H1 (cell line): Measurements from ENCODE around the gene CLDN6. TPM values are rescaled to one million over a fixed set of nuclear protein-coding genes. Genes with fewer than 3 reads are reported as not detected.

Source experiments
- CTCF ChIA-PET: fragments of 300-600 bp; sonication (Branson Sonifier 250); formaldehyde crosslinking; loops from one replicate; lab custom pipeline; 2021; ENCODE audit not compliant: partially characterized antibody; lab: Charles Lee
- POLR2A ChIA-PET: fragments of 300-600 bp; sonication (Branson Sonifier 250); formaldehyde crosslinking; loops from one replicate; lab custom pipeline; 2021; ENCODE audit warnings: inconsistent platforms; ENCODE audit not compliant: partially characterized antibody; lab: Charles Lee
- DNase-seq, 2 experiments: peaks; one replicate each; pipeline versions ENCODE4 v3.0.0 to v3.0.0-alpha.2; 2010 to 2022; ENCODE audit warnings: low spot score in 2 of 2, low read depth in 1 of 2, mixed read lengths in 1 of 2
- FAIRE-seq: peaks from 2 replicates; lab custom pipeline; 2011; peaks lifted over from hg19 to GRCh38; lab: Jason Lieb, UNC
- H2AFZ ChIP-seq: 2 replicates; pipeline ENCODE4 v1.8.1; 2012; ENCODE audit warnings: low read length, inconsistent platforms
- H2AK5ac ChIP-seq: 2 replicates; pipeline ENCODE4 v1.6.1; 2013; ENCODE audit warnings: low read depth, low read length
- H2BK120ac ChIP-seq: replicated peaks from 2 replicates; pipeline ENCODE3; 2013; ENCODE audit warnings: low read depth, low read length, inconsistent platforms
- H2BK12ac ChIP-seq: 2 replicates; pipeline ENCODE4 v1.6.1; 2013; ENCODE audit warnings: low read depth, low read length
- H2BK15ac ChIP-seq: 2 replicates; pipeline ENCODE4 v1.6.1; 2013; ENCODE audit warnings: low read length
- H2BK20ac ChIP-seq: 2 replicates; pipeline ENCODE4 v1.6.1; 2013; ENCODE audit warnings: low read length
- H2BK5ac ChIP-seq: 2 replicates; pipeline ENCODE4 v1.6.1; 2013; ENCODE audit warnings: low read depth, low read length
- H3K14ac ChIP-seq: 2 replicates; pipeline ENCODE4 v1.6.1; 2013; ENCODE audit warnings: inconsistent platforms; ENCODE audit not compliant: insufficient read length
- H3K18ac ChIP-seq: 2 replicates; pipeline ENCODE4 v1.6.1; 2013; ENCODE audit warnings: low read length; ENCODE audit errors: extremely low read depth
- H3K23ac ChIP-seq: 2 replicates; pipeline ENCODE4 v1.6.1; 2013; ENCODE audit warnings: inconsistent platforms; ENCODE audit not compliant: insufficient read length
- H3K23me2 ChIP-seq: 2 replicates; pipeline ENCODE4 v1.6.1; 2013; ENCODE audit warnings: low read depth, low read length
- H3K27ac ChIP-seq: 2 replicates; pipeline ENCODE4 v1.6.1; 2011; ENCODE audit warnings: low read depth, low read length, inconsistent platforms
- H3K27me3 ChIP-seq, 4 experiments: replicated peaks in 1 of 4; 1 replicate in 1 of 4; 2 replicates in 3 of 4; pipeline versions ENCODE4 v1.6.1 to v1.8.1; 2011 to 2013; ENCODE audit warnings: low read length in 3 of 4, mild to moderate bottlenecking in 3 of 4, inconsistent platforms in 2 of 4, mixed read lengths in 2 of 4, moderate library complexity in 1 of 4; ENCODE audit not compliant: control insufficient read depth in 3 of 4, insufficient read depth in 3 of 4; ENCODE audit errors: extremely low read depth in 1 of 4
- H3K36me3 ChIP-seq, 4 experiments: 2 replicates each; pipeline versions ENCODE4 v1.6.1 to v1.8.1; 2011 to 2013; ENCODE audit warnings: mild to moderate bottlenecking in 4 of 4, low read length in 3 of 4, moderate library complexity in 2 of 4, control low read depth in 1 of 4, inconsistent platforms in 1 of 4; ENCODE audit not compliant: insufficient read depth in 4 of 4, control insufficient read depth in 2 of 4
- H3K4ac ChIP-seq: replicated peaks from 2 replicates; pipeline ENCODE3; 2013; ENCODE audit warnings: low read length, low read depth, mixed read lengths, inconsistent platforms; ENCODE audit not compliant: insufficient read length
- H3K4me1 ChIP-seq, 4 experiments: replicated peaks in 1 of 4; 1 replicate in 1 of 4; 2 replicates in 3 of 4; pipeline versions ENCODE4 v1.6.1 to v1.8.1; 2011 to 2013; ENCODE audit warnings: low read length in 3 of 4, inconsistent platforms in 2 of 4, mixed read lengths in 1 of 4; ENCODE audit not compliant: insufficient read depth in 4 of 4, control insufficient read depth in 3 of 4
- H3K4me2 ChIP-seq, 2 experiments: 2 replicates each; pipeline versions ENCODE4 v1.6.1 to v1.8.1; 2011 to 2013; ENCODE audit warnings: low read depth in 2 of 2, low read length in 2 of 2, control low read depth in 1 of 2, inconsistent platforms in 1 of 2, mild to moderate bottlenecking in 1 of 2; ENCODE audit not compliant: insufficient read depth in 1 of 2
- H3K4me3 ChIP-seq, 4 experiments: fragments of 200-600, 300-600 bp in 1 of 4; sonication (generic), shearing (Covaris generic), sonication (Bioruptor Twin) in 1 of 4; 2 replicates each; pipeline versions ENCODE4 v1.5.1 to v1.8.1; 2011 to 2016; ENCODE audit warnings: low read length in 4 of 4, low read depth in 3 of 4, control low read depth in 2 of 4, inconsistent platforms in 2 of 4, mild to moderate bottlenecking in 2 of 4, mixed read lengths in 1 of 4, moderate library complexity in 1 of 4; ENCODE audit not compliant: insufficient read depth in 2 of 4; ENCODE audit errors: extremely low read depth in 1 of 4
- H3K56ac ChIP-seq: replicated peaks from 2 replicates; pipeline ENCODE3; 2013; ENCODE audit warnings: low read depth, mild to moderate bottlenecking, mixed read lengths, low read length, inconsistent platforms; ENCODE audit not compliant: insufficient read length
- H3K79me1 ChIP-seq: 2 replicates; pipeline ENCODE4 v1.6.1; 2013; ENCODE audit warnings: low read depth, low read length, control low read depth
- H3K79me2 ChIP-seq, 2 experiments: 2 replicates each; pipeline versions ENCODE4 v1.6.1 to v1.8.1; 2012 to 2013; ENCODE audit warnings: low read length in 2 of 2, mild to moderate bottlenecking in 2 of 2, inconsistent platforms in 1 of 2; ENCODE audit not compliant: insufficient read depth in 2 of 2, control insufficient read depth in 1 of 2
- H3K9ac ChIP-seq, 4 experiments: replicated peaks in 1 of 4; 1 replicate in 1 of 4; 2 replicates in 3 of 4; pipeline versions ENCODE4 v1.6.1 to v1.8.1; 2011 to 2013; ENCODE audit warnings: low read depth in 3 of 4, low read length in 3 of 4, control low read depth in 2 of 4, mild to moderate bottlenecking in 2 of 4, moderate library complexity in 2 of 4, inconsistent platforms in 1 of 4; ENCODE audit errors: extremely low read depth in 1 of 4
- H3K9me3 ChIP-seq, 2 experiments: 2 replicates each; pipeline versions ENCODE4 v1.6.1 to v1.8.1; 2012 to 2013; ENCODE audit warnings: mild to moderate bottlenecking in 2 of 2, moderate library complexity in 2 of 2, control low read depth in 1 of 2, inconsistent platforms in 1 of 2, low read depth in 1 of 2, low read length in 1 of 2, mixed read lengths in 1 of 2; ENCODE audit not compliant: insufficient read depth in 2 of 2
- H4K20me1 ChIP-seq, 2 experiments: replicated peaks in 1 of 2; 2 replicates each; pipeline versions ENCODE3 to v1.8.1; 2011 to 2013; ENCODE audit warnings: inconsistent platforms in 2 of 2, low read length in 2 of 2, mild to moderate bottlenecking in 1 of 2; ENCODE audit not compliant: insufficient read depth in 2 of 2, control insufficient read depth in 1 of 2
- H4K5ac ChIP-seq: 2 replicates; pipeline ENCODE4 v1.6.1; 2013; ENCODE audit warnings: low read length, low read depth, mixed read lengths, inconsistent platforms; ENCODE audit not compliant: insufficient read length
- H4K8ac ChIP-seq: 2 replicates; pipeline ENCODE4 v1.8.0; 2013; ENCODE audit warnings: mild to moderate bottlenecking, moderate library complexity, low read length, inconsistent platforms; ENCODE audit not compliant: insufficient read depth; ENCODE audit errors: extremely low read depth
- H4K91ac ChIP-seq: replicated peaks from 2 replicates; pipeline ENCODE3; 2013; ENCODE audit warnings: low read length, mixed read lengths, inconsistent platforms; ENCODE audit not compliant: insufficient read length
- BCL11A ChIP-seq, 2 experiments: IDR thresholded peaks; one replicate each; pipeline ENCODE4 v1.6.1; 2011; ENCODE audit warnings: low read depth in 2 of 2, low read length in 2 of 2, mild to moderate bottlenecking in 2 of 2
- CBX5 ChIP-seq: fragments of 300-800, 300-1000 bp; sonication (generic); IDR thresholded peaks from 2 replicates; pipeline ENCODE4 v1.7.1; 2016; ENCODE audit warnings: antibody characterized with exemption, low read length, low read depth
- GABPA ChIP-seq: IDR thresholded peaks from 2 replicates; pipeline ENCODE4 v1.6.1; 2011; ENCODE audit warnings: mild to moderate bottlenecking, low read length, moderate library complexity, borderline replicate concordance; ENCODE audit not compliant: insufficient read depth
- KDM5A ChIP-seq: fragments of 200-600 bp; IDR thresholded peaks from 2 replicates; pipeline ENCODE4 v1.7.1; 2012; ENCODE audit warnings: mild to moderate bottlenecking, low read length, inconsistent platforms, mixed read lengths
- MAFK ChIP-seq: IDR thresholded peaks from 2 replicates; pipeline ENCODE4 v1.6.1; 2012; ENCODE audit warnings: low read depth, mild to moderate bottlenecking, improper control_type of control experiment, low read length
- MAX ChIP-seq: IDR thresholded peaks from 2 replicates; pipeline ENCODE4 v1.6.1; 2012; ENCODE audit warnings: inconsistent platforms
- NANOG ChIP-seq: IDR thresholded peaks from 2 replicates; pipeline ENCODE4 v1.6.1; 2011; ENCODE audit warnings: low read length, low read depth, mild to moderate bottlenecking, inconsistent platforms; ENCODE audit not compliant: insufficient read depth, poor library complexity, severe bottlenecking
- PHF8 ChIP-seq: fragments of 200-600 bp; sonication (generic); conservative IDR thresholded peaks from 2 replicates; pipeline ENCODE4 v1.7.1; 2012; ENCODE audit warnings: low read depth, mild to moderate bottlenecking, inconsistent platforms, low read length, moderate library complexity
- SRF ChIP-seq: IDR thresholded peaks from 2 replicates; pipeline ENCODE4 v1.6.1; 2011; ENCODE audit warnings: mild to moderate bottlenecking, low read depth, low read length, moderate library complexity
- TAF1 ChIP-seq: IDR thresholded peaks from 2 replicates; pipeline ENCODE4 v1.6.1; 2011; ENCODE audit warnings: mild to moderate bottlenecking, low read depth, low read length
- USF2 ChIP-seq: IDR thresholded peaks from 2 replicates; pipeline ENCODE4 v1.6.1; 2011; ENCODE audit warnings: low read length, improper control_type of control experiment
- WGBS, 2 experiments: shearing (Covaris generic) in 1 of 2; methylation state at CpG; one replicate each; pipeline versions ENCODE4 v1.1.6 to v1.1.7; 2013 to 2015; ENCODE audit warnings: low lambda C conversion rate in 2 of 2, mixed read lengths in 2 of 2, inconsistent platforms in 1 of 2, low coverage in 1 of 2, missing lambda C conversion rate in 1 of 2; ENCODE audit not compliant: insufficient replicate concordance in 2 of 2, insufficient coverage in 1 of 2, insufficient read length in 1 of 2; ENCODE audit errors: extremely low coverage in 1 of 2, missing lambda C conversion rate in 1 of 2; 5-methylcytosine and 5-hydroxymethylcytosine counted together
- polyA plus RNA-seq, 7 experiments: library from polyadenylated mRNA; depleted of rRNA in 3 of 7; stranded (reverse) in 5 of 7; unstranded in 2 of 7; fragments of >200 nt in 5 of 7; fragments of 200-250 nt in 2 of 7; gene quantifications; 1 replicate in 5 of 7; 2 replicates in 1 of 7; 4 replicates in 1 of 7; pipeline versions ENCODE4 v1.2.1 to v1.2.3, GENCODE V29; 2011 to 2013; ENCODE audit warnings: missing spikeins in 2 of 7, mixed read lengths in 2 of 7
- total RNA-seq: library from RNA; stranded (reverse); fragmentation: NEBNext Ultra II Directional; extraction: Animal tissue kit (Norgen Biotek cat#: 25700); gene quantifications from 2 replicates; pipeline ENCODE4 v1.2.1, GENCODE V29; 2021

The CLDN6 gene
- total and polyA plus RNA-seq, 2 of the 8 experiments (the other 6 are each of a cell fraction or from before 2014, with no cell fraction given), result 747 to 1,115 TPM

GRCh38 chr16:3051494-3051893, 33.5 kb upstream of the CLDN6 start:
- Histone ChIP-seq H3K23ac (no peak overlapping the region), H3K4me3 (no peak overlapping the region), H2BK5ac (no peak overlapping the region), H3K23me2 (peaks cover 6% of the 10 kb centered on the region; the same call in 1 of the 2 replicates), H4K5ac (no peak overlapping the region), H3K14ac (no peak overlapping the region), H3K9me3 (no peaks in the 10 kb centered on the region), H3K36me3 (no peaks in the 10 kb centered on the region; a peak in 1 of 8 replicates), H2BK120ac (no peak overlapping the region), H3K27me3 (peaks cover 0 to 8% (median 3%) of the 10 kb centered on the region in 4 experiments; a peak in 6 of 7 replicates), H3K9ac (no peak overlapping the region), H4K20me1 (peaks cover under 1 to 18% of the 10 kb centered on the region in 2 experiments), H3K79me2 (no peaks in the 10 kb centered on the region), H2AFZ (no peak overlapping the region), H4K8ac (no peak overlapping the region), H3K4me2 (no peak overlapping the region), H3K4ac (no peak overlapping the region), H3K27ac (no peak overlapping the region), H2AK5ac (no peak overlapping the region), H4K91ac (no peak overlapping the region), H2BK15ac (no peak overlapping the region), H3K4me1 (peaks cover 0 to 7% (median 4%) of the 10 kb centered on the region in 4 experiments; a peak in 3 of 7 replicates), H3K18ac (no peak overlapping the region; the same call in 1 of the 2 replicates), H2BK12ac (no peak overlapping the region), H2BK20ac (no peak overlapping the region), H3K56ac (no peak overlapping the region), H3K79me1 (no peaks in the 10 kb centered on the region)
- 82% methylated on average over 9 of the region's 9 CpGs; no CpG with 5 or more reads in 1 of the 2 experiments for WGBS, 2 experiments
- DNase-seq (no peak), FAIRE-seq (no peak)
- ChIA-PET CTCF (interaction anchor here (0.9 to 7.4 kb wide), 5 partner anchors 8 to 26 kb away, joined by 3 to 117 read pairs (median 7); no protein-coding TSS in a partner anchor), POLR2A (interaction anchor here (0.7 to 6.1 kb wide), 9 partner anchors 13 to 82 kb away, joined by 3 to 94 read pairs (median 4); partner anchors contain the start of genes HCFC1R1, PAQR4, THOC6 and TNFRSF12A)
- no peak for TF ChIP-seq CBX5
- no peak for TF ChIP-seq MAX
- TF ChIP-seq TAF1, result no peak
- TF ChIP-seq USF2, result no peak
- TF ChIP-seq SRF, result no peak
- TF ChIP-seq PHF8, result no peak
- no peak for TF ChIP-seq BCL11A (IDR thresholded peaks at IDR 0.05; ENCODE audit: low read depth in 2 of 2, low read length in 2 of 2)
- no peak for TF ChIP-seq KDM5A
- TF ChIP-seq GABPA, result no peak
- no peak for TF ChIP-seq MAFK
- TF ChIP-seq NANOG, result no peak
